MCF 10A (cell line): ENCODE data around the gene ARHGAP22. TPM values are rescaled to one million over a fixed set of nuclear protein-coding genes. Genes with fewer than 3 reads are reported as not detected.

Experiments
- BruUV-seq: library from RNA; stranded (reverse); fragments of 400-500 nt; replicated peaks from 2 replicates; lab custom pipeline; 2021; lab: Mats Ljungman, UMichigan
- CTCF ChIA-PET: fragments of 300-600 bp; sonication (Branson Sonifier 250); formaldehyde crosslinking; extraction: SDS; loops from one replicate; lab custom pipeline; 2021; ENCODE audit warnings: antibody characterized with exemption, inconsistent platforms; lab: Yijun Ruan, JAX
- POLR2A ChIA-PET: fragments of 300-600, 350-650 bp; sonication (Branson Sonifier 250); formaldehyde crosslinking; extraction: SDS; loops from one replicate; lab custom pipeline; 2020; ENCODE audit warnings: antibody characterized with exemption, inconsistent platforms; lab: Yijun Ruan, JAX
- DNase-seq: peaks from one replicate; pipeline ENCODE4 v3.0.0-alpha.2; 2018; ENCODE audit not compliant: unreplicated experiment
- H3K27ac Mint-ChIP-seq: one replicate; pipeline ENCODE4 v1.8.0; 2022; ENCODE audit warnings: mild to moderate bottlenecking, low read depth, mixed read lengths; ENCODE audit not compliant: unreplicated experiment
- H3K27me3 Mint-ChIP-seq: one replicate; pipeline ENCODE4 v1.8.0; 2022; ENCODE audit warnings: mixed read lengths; ENCODE audit not compliant: insufficient read depth, unreplicated experiment
- H3K36me3 Mint-ChIP-seq: one replicate; pipeline ENCODE4 v1.8.0; 2022; ENCODE audit warnings: mild to moderate bottlenecking, moderate library complexity, mixed read lengths; ENCODE audit not compliant: insufficient read depth, unreplicated experiment
- H3K4me1 Mint-ChIP-seq: one replicate; pipeline ENCODE4 v1.8.0; 2022; ENCODE audit warnings: mixed read lengths; ENCODE audit not compliant: insufficient read depth, unreplicated experiment
- H3K4me3 Mint-ChIP-seq: one replicate; pipeline ENCODE4 v1.8.0; 2022; ENCODE audit warnings: mild to moderate bottlenecking, moderate library complexity, mixed read lengths; ENCODE audit not compliant: unreplicated experiment
- H3K9me3 Mint-ChIP-seq: one replicate; pipeline ENCODE4 v1.8.0; 2022; ENCODE audit warnings: mixed read lengths; ENCODE audit not compliant: unreplicated experiment
- CTCF ChIP-seq: fragments of 200-600 bp; IDR thresholded peaks from one replicate; pipeline ENCODE4 v1.8.0; 2022; ENCODE audit warnings: antibody characterized with exemption, mild to moderate bottlenecking; ENCODE audit not compliant: unreplicated experiment
- intact Hi-C: fragments of 100-400 bp; cut with micrococcal nuclease; formaldehyde crosslinking; loops from 2 replicates; pipeline ENCODE4 v1.14.1; 2022
- total RNA-seq: library from RNA; stranded (reverse); gene quantifications from 2 replicates; pipeline ENCODE4 v1.2.3, GENCODE V29; 2022

Gene ARHGAP22
- total RNA-seq, 1 experiment from 2014 or later: 6.3 TPM

GRCh38 chr10:48612236-48612943 lies 7.5 kb upstream of the ARHGAP22 start:
- intact Hi-C loops: no loop called here
- no peak overlapping the region for H3K4me3 Mint-ChIP-seq
- TF ChIP-seq CTCF: no peak
- no peak overlapping the region for H3K27ac Mint-ChIP-seq
- BruUV-seq: no TSS peak
- no peaks in the 10 kb centered on the region for H3K36me3 Mint-ChIP-seq
- peaks cover 7% of the 10 kb centered on the region for H3K9me3 Mint-ChIP-seq
- H3K27me3 Mint-ChIP-seq: peaks cover 23% of the 10 kb centered on the region
- DNase-seq: no peak
- H3K4me1 Mint-ChIP-seq: peaks cover under 1% of the 10 kb centered on the region
- CTCF ChIA-PET: interaction anchor here (0.7 to 8.3 kb wide), 5 partner anchors 19 to 248 kb away, joined by 3 to 87 read pairs (median 4); no protein-coding TSS in a partner anchor
- POLR2A ChIA-PET: no interaction called here

- Mint-ChIP-seq H3K9me3 (peaks cover 7% of the 10 kb centered on the region), H3K4me1 (peaks cover 13% of the 10 kb centered on the region), H3K36me3 (no peaks in the 10 kb centered on the region), H3K27me3 (peaks cover 10% of the 10 kb centered on the region), H3K27ac (no peak overlapping the region), H3K4me3 (no peak overlapping the region)
- ChIA-PET POLR2A (interaction anchor here (0.8 kb wide), 1 partner anchor 45 kb away, joined by 3 read pairs; no protein-coding TSS in a partner anchor), CTCF (interaction anchor here (0.6 to 8.3 kb wide), 8 partner anchors 9 to 64 kb away, joined by 3 to 87 read pairs (median 4); no protein-coding TSS in a partner anchor)
- DNase-seq: no peak
- intact Hi-C loops: no loop called here
- BruUV-seq: no TSS peak
- TF ChIP-seq CTCF: no peak
Observed at GRCh38 chr10:48611133-48611532, 6.3 kb upstream of the ARHGAP22 start.

GRCh38 chr10:48610585-48611093 lies 5.8 kb upstream of the ARHGAP22 start:
- ChIA-PET POLR2A (interaction anchor here (0.6 to 0.8 kb wide), 2 partner anchors 11 to 45 kb away, joined by 3 read pairs; no protein-coding TSS in a partner anchor), CTCF (interaction anchor here (0.7 to 8.3 kb wide), 4 partner anchors 22 to 63 kb away, joined by 4 to 87 read pairs (median 4); no protein-coding TSS in a partner anchor)
- no peak overlapping the region for H3K27ac Mint-ChIP-seq
- no peak overlapping the region for H3K4me3 Mint-ChIP-seq
- peaks cover 5% of the 10 kb centered on the region for H3K27me3 Mint-ChIP-seq
- BruUV-seq: no TSS peak
- intact Hi-C loops: no loop called here
- DNase-seq: no peak
- peaks cover 7% of the 10 kb centered on the region for H3K9me3 Mint-ChIP-seq
- TF ChIP-seq CTCF: no peak
- H3K4me1 Mint-ChIP-seq: peaks cover 17% of the 10 kb centered on the region
- no peaks in the 10 kb centered on the region for H3K36me3 Mint-ChIP-seq

- DNase-seq: no peak
- H3K4me3 Mint-ChIP-seq: no peak overlapping the region
- intact Hi-C loops: no loop called here
- ChIA-PET POLR2A (interaction anchor here (0.6 kb wide), 1 partner anchor 10 kb away, joined by 3 read pairs; no protein-coding TSS in a partner anchor), CTCF (interaction anchor here (0.8 to 8.3 kb wide), 3 partner anchors 21 to 46 kb away, joined by 4 to 87 read pairs (median 21); no protein-coding TSS in a partner anchor)
- H3K4me1 Mint-ChIP-seq: peaks cover 17% of the 10 kb centered on the region
- no peaks in the 10 kb centered on the region for H3K36me3 Mint-ChIP-seq
- BruUV-seq: no TSS peak
- no peak overlapping the region for H3K27ac Mint-ChIP-seq
- no peaks in the 10 kb centered on the region for H3K27me3 Mint-ChIP-seq
- H3K9me3 Mint-ChIP-seq: peaks cover 7% of the 10 kb centered on the region
- TF ChIP-seq CTCF: no peak
Observed at GRCh38 chr10:48609899-48610584, 5.2 kb upstream of the ARHGAP22 start.
